HEK293 (cell line): Measurements from ENCODE around the gene FRMD8.

Experiments
- CTCF ChIP-seq: fragments of 450-650 bp; formaldehyde crosslinking; IDR thresholded peaks from 2 replicates; pipeline ENCODE4 v1.5.1; 2016; ENCODE audit warnings: missing biosample characterization, missing genetic modification characterization
- KLF9 ChIP-seq: fragments of 450-650 bp; formaldehyde crosslinking; IDR thresholded peaks from 2 replicates; pipeline ENCODE4 v1.5.1; 2016; ENCODE audit warnings: missing biosample characterization, missing genetic modification characterization, low read depth

GRCh38 chr11:65445604-65446445 lies 59.4 kb downstream of the FRMD8 start:
- TF ChIP-seq KLF9 (tag by site-specific recombination), result no peak
- no peak for TF ChIP-seq CTCF
